Measurements from ENCODE around the gene AKNA. TPM values are rescaled to one million over a fixed set of nuclear protein-coding genes. Genes with fewer than 3 reads are reported as not detected.

Gene AKNA
- total RNA-seq, 2 donors from 2014 or later: 7.3 to 11.9 TPM

DNA sequence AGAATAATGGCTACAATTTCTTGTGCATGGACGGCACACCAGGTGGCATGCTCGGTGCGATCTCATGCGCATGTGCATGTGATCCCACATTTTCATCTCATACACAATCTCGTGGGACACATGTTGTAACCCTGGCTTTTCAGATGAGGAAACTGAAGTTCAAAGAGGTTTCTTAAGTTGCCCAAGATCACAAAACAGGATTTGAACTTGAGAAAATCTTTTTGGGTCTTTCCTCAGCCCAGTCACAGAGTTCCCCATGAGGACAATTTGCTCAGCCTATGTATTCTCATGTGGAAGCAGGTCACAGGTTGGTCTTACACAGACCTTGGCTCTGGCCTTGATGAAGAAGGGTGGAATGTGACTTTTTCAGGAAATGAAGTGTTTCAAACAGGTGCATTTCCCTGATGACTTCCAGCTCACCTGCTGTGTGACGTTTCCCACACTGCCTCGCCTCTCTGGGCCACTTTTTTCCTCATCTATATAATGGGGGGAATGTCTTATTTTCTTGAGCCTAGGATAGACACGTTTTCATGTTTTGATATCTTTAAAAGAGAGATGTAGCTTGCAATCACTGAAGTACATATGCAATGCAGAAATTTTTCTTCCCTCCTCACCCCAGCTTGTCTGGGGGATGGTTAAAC lies 71.9 kb downstream of the AKNA start:
- intact Hi-C loops (cut with DNase I): no loop called here
- TF ChIP-seq, protein P1, sequence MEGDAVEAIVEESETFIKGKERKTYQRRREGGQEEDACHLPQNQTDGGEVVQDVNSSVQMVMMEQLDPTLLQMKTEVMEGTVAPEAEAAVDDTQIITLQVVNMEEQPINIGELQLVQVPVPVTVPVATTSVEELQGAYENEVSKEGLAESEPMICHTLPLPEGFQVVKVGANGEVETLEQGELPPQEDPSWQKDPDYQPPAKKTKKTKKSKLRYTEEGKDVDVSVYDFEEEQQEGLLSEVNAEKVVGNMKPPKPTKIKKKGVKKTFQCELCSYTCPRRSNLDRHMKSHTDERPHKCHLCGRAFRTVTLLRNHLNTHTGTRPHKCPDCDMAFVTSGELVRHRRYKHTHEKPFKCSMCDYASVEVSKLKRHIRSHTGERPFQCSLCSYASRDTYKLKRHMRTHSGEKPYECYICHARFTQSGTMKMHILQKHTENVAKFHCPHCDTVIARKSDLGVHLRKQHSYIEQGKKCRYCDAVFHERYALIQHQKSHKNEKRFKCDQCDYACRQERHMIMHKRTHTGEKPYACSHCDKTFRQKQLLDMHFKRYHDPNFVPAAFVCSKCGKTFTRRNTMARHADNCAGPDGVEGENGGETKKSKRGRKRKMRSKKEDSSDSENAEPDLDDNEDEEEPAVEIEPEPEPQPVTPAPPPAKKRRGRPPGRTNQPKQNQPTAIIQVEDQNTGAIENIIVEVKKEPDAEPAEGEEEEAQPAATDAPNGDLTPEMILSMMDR (IDR thresholded peaks at IDR 0.05): no peak
- no peak for TF ChIP-seq POLR2A (IDR thresholded peaks at IDR 0.05)
- 66 to 77% methylated on average over 8 of the region's 8 CpGs for WGBS, 2 donors
- Histone ChIP-seq H3K36me3 (replicated peaks in 1 of 2; ENCODE audit: insufficient read depth in 1 of 2, low read depth in 2 of 2) (no peaks in the 10 kb centered on the region), H3K27ac (peak overlapping the region in 1 of 4 donors; percentile 54), H3K9me3 (no peaks in the 10 kb centered on the region), H3K4me1 (peaks cover 12% of the 10 kb centered on the region), H3K4me3 (no peak overlapping the region), H3K27me3 (no peaks in the 10 kb centered on the region)
- DNase-seq (peak in 1 of 4 donors; percentile 4), ATAC-seq (no peak)

DNA sequence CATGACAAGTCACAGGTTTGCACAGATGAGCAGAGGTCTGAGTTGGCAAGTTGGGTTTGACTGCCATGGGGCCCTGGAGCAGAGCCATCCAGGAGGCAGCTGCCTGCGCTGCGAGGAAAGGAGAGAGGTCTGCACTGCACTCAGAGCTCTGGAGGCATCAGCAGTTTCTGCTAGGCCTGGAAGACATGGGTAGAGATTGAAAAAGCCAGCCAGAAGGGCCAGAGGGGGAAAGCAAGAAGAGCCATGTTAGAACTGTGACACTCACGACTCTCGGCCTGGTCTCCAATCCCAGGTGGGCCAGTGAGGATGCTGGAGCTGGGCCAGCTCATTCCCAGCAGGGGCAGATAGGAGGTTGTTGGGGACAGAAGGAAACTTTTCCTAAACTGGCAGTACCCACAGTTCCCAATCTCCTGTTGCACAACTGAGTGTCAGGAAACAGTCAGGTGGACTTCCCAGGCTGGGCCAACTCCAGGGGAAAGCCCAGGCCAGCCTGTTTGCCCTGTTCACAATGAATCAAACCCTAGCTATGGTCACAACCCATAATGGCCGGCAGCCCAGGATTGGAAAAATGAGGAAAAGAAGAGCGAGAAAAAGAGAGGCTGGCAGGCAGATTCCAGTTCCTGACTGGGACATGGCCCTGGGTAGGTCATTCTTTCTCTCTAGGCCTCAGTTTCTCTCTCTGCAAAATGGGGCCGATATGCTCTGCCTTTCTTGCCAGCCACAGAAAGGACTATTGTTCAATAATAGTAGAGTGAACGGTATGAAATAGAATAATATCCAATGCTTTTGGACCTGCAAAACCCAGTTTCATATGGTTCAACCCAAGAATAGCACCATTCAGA lies 72.7 kb downstream of the AKNA start:
- TF ChIP-seq POLR2A (IDR thresholded peaks at IDR 0.05): no peak
- TF ChIP-seq, protein P1 (IDR thresholded peaks at IDR 0.05): no peak
- Histone ChIP-seq H3K4me1 (peaks cover 12% of the 10 kb centered on the region), H3K36me3 (replicated peaks in 1 of 2; ENCODE audit: insufficient read depth in 1 of 2, low read depth in 2 of 2) (no peaks in the 10 kb centered on the region), H3K27me3 (no peaks in the 10 kb centered on the region), H3K27ac (peak overlapping the region in 3 of 4 donors; percentile 34 to 54 (median 45)), H3K4me3 (no peak overlapping the region), H3K9me3 (no peaks in the 10 kb centered on the region)
- WGBS, 2 donors: 70 to 74% methylated on average over 8 of the region's 8 CpGs
- intact Hi-C loops (cut with DNase I): no loop called here
- DNase-seq (peak; percentile 32 to 71 (median 56)), ATAC-seq (peak; percentile 84)

DNA sequence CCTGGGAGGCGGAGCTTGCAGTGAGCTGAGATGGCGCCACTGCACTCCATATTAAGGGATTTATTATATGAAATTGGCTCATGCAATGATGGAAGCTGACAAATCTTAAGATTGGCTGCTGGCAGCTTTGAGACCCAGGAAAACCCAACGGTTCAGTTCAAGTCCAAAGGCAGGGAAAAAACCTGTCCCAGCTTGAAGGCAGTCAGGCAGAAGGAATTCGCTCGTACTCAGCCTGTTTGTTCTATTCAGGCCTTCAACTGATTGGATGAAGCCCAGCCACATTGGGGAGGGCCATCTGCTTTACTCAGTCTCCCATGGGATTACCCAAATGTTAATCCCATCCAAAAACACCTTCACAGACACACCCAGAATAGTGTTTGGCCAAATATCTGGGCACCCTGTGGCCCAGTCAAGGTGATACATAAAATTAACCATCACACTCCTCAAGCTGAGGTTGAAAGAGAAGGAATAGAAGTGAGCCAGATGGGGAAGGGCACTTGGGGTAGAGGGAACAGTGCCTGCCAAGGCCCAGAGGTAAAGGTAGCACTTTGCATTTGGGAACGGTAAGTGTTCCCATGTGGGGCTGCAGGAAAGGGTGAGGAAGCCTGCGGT lies 73.4 kb downstream of the AKNA start:
- no peaks in the 10 kb centered on the region for H3K27me3 ChIP-seq
- no peaks in the 10 kb centered on the region for H3K36me3 ChIP-seq (replicated peaks in 1 of 2; ENCODE audit: insufficient read depth in 1 of 2, low read depth in 2 of 2)
- WGBS, 2 donors: 79 to 81% methylated on average over 7 of the region's 7 CpGs
- H3K9me3 ChIP-seq: no peaks in the 10 kb centered on the region
- TF ChIP-seq, protein P1 (IDR thresholded peaks at IDR 0.05): no peak
- no peak overlapping the region for H3K4me3 ChIP-seq
- peak overlapping the region in 3 of 4 donors; percentile 34 to 54 (median 45) for H3K27ac ChIP-seq
- ATAC-seq (peak; percentile 12), DNase-seq (peak in 3 of 4 donors; percentile 0 to 4 (median 1))
- peaks cover 12% of the 10 kb centered on the region for H3K4me1 ChIP-seq
- intact Hi-C loops (cut with DNase I): no loop called here

DNA sequence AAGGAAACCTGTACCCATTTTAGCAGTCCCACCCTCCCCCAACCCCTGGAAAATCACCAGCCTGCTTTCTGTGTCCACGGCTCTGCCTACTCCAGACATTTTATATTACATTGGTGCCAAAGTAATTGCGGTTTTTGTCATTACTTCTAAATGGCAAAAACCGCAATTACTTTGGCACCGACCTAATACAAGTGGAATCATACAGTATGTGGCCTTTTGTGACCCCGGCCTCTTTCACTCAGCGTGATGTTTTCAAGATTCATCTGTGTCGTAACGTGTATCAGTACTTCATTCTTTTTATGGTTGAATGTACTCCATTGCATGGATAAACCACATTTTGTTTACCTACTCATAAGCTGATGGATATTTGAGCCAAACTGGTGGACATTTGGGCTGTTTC lies 74.6 kb downstream of the AKNA start:
- Histone ChIP-seq H3K9me3 (no peaks in the 10 kb centered on the region), H3K36me3 (replicated peaks in 1 of 2; ENCODE audit: insufficient read depth in 1 of 2, low read depth in 2 of 2) (no peaks in the 10 kb centered on the region), H3K27me3 (no peaks in the 10 kb centered on the region), H3K4me1 (peaks cover 12% of the 10 kb centered on the region), H3K4me3 (no peak overlapping the region), H3K27ac (no peak overlapping the region)
- intact Hi-C loops (cut with DNase I): no loop called here
- WGBS, 2 donors: 86 to 91% methylated on average over 8 of the region's 8 CpGs
- ATAC-seq (no peak), DNase-seq (peak in 1 of 4 donors; percentile 0)
- TF ChIP-seq, protein P1 (IDR thresholded peaks at IDR 0.05): no peak
- TF ChIP-seq POLR2A (IDR thresholded peaks at IDR 0.05): no peak
